HG03039 (cell line): Measurements from ENCODE around the gene DNAJB1.
"Not testable (repeated sequence)": the region's sequence is repeated elsewhere in the genome, so short reads cannot be mapped to it uniquely, and the experiment has no call there.

ENCODE experiments used
- ATAC-seq: cut with Tn5 transposase; IDR thresholded peaks from one replicate; pipeline ENCODE4 v1.9.1; 2021; ENCODE audit warnings: mild to moderate bottlenecking, moderate library complexity; ENCODE audit not compliant: unreplicated experiment

Gene DNAJB1

GRCh38 chr19:14525729-14526128, 7.5 kb upstream of the DNAJB1 start:
- ATAC-seq = no peak

GRCh38 chr19:14520543-14520942, 2.3 kb upstream of the DNAJB1 start:
- no peak for ATAC-seq

GRCh38 chr19:14519860-14520407, 1.7 kb upstream of the DNAJB1 start:
- ATAC-seq = no peak

GRCh38 chr19:14519245-14519859, 1.2 kb upstream of the DNAJB1 start:
- ATAC-seq = no peak

GRCh38 chr19:14517446-14517839, 754 bp downstream of the DNAJB1 start:
- ATAC-seq = no peak

GRCh38 chr19:14516746-14517438, 1.3 kb downstream of the DNAJB1 start:
- ATAC-seq = no peak

GRCh38 chr19:14516048-14516534, 2.1 kb downstream of the DNAJB1 start:
- ATAC-seq = no peak

GRCh38 chr19:14515501-14516047, 2.6 kb downstream of the DNAJB1 start:
- ATAC-seq = no peak

DNA sequence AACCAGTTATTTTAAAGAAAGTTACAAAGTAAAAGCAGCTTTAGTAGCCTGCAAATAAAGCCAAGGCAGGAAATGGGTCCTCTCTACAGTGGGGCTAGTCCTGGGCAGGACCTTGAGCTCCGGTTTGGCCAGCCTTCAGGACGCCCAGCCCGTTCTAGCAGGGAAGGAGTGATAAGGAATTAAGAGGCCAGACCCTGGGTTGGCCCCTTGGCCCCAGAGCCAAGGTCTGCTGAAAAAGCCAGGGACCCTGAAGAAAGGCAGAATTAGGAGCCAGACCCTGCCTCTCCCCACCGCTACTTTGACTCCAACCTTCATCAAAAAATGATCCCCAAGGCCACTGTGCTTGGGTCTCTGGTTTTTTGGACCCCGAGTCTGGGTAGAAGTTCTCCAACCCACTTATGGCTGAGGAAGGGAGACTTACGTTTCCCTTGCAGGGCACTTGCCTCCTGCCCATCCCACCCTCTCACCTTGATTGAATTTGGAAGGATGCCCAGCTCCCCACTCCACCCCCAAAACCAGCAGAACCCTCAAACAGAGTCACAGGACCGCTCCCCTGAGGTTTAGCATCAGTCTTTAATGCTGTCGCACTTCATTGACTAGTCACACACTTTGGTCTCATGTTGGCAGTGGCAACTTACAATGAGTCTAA, 3.9 kb downstream of the DNAJB1 start:
- ATAC-seq = no peak

DNA sequence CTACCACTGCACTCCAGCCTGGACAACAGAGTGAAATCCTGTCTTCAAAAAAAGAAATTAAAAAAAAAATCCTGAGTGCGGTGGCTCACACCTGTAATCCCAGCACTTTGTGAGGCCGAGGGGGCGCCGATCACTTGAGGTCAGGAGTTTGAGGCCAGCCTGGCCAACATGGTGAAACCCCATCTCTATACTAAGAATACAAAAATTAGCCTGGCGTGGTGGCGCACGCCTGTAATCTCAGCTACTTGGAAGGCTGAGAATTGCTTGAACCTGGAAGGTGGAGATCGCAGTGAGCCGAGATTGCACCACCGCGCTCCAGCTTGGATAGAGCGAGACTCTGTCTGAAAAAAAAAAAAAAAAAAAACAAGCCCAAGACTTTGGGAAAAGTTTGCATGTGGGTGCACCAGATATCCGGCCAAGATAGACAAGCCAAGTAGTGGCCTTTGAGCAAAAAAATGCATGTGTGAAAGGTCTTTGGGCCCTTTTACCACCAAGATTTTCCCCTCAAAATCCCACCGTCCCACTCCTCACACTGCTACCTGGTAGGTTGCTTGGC, 5.7 kb downstream of the DNAJB1 start:
- ATAC-seq = no peak

DNA sequence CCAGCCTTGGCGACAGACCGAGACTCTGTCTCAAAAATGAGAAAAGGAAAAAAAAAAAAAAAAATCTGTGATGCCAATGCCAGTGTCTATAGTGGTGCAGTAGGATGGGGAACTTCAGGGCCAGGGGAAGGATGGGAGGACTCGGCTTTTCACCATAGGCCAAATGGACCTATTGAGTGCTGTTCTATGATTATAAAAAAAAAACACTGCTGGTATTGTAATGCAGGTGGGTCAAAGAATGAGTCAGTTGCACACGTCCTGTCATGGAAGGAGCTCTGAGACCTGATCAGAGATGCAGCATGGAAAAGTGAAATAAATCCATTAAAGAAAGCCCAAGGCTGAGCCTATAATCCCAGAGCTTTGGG, 7.0 kb downstream of the DNAJB1 start:
- no peak for ATAC-seq

GRCh38 chr19:14510311-14511228, 7.6 kb downstream of the DNAJB1 start:
- no peak for ATAC-seq

DNA sequence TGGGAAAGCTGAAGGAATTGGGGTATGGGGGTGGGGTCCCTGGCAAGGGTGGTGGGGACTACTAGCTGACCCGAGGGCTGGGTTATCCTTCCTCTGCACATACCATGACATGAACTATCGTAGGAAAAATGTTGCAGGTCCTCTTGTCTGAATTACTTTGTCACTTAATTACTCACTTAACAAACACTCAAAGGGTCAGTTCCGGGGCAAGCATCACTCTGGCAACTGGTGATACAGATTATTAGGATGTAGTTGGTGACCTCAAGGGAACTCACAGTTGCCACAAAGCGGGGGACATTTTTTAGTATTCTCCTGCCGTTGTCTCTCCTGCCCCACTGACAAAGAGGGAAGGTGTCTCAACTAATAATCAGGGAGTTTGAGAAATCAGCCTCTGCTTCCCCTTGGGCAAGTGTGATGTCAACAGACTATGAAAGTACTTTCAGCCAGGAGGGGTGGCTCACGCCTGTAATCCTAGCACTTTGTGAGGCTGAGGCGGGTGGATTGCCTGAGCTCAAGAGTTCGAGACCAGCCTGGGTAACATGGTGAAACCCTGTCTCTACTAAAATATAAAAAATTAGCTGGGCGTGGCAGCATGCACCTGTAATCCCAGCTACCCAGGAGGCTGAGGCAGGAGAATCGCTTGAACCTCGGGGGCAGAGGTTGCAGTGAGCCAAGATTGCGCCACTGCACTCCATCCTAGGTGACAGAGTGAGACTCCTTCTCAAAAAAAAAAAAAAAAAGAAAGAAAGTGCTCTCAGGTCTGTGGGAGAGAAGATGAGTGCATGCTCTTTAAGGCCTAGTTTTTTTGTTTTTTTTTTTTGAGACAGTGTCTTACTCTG, 10.3 kb downstream of the DNAJB1 start:
- no peak for ATAC-seq

- ATAC-seq = no peak
Measured at GRCh38 chr19:14505488-14506239, 12.5 kb downstream of the DNAJB1 start.

DNA sequence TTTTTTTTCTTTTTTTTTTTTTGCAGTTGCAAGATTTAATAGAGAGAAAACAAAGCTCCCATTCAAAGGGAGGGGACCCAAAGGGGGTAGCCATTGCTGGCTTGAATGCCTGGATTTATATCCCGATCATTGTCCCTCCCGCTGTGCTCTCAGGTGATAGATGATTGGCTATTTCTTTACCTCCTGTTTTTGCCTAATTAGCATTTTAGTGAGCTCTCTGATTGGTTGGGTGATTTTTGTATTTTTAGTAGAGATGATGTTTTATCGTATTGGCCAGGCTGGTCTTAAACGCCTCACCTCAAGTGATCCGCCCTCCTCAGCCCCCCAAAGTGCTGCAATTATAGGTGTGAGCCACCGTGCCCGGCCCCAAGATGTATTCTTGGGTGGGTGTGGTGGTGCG, 13.6 kb downstream of the DNAJB1 start:
- ATAC-seq = not testable (repeated sequence)

DNA sequence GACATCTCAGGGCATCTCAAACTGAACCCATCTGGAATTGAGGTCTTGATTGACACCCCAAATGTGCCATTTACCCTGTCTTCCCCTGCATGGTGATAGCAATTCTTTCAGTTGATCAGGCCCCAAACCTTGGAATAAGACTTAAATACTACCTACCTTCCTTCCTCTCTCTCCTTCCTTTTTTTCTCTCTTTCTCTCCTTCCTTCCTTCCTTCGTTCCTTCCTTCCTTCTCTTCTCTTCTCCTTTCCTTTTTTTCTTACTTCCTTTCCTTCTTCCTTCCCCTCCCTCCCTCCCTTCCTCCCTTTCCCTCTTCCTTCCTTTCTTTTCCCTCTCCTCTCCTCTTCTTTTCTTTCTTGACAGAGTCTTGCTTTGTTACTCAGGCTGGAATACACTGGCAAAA, 14.9 kb downstream of the DNAJB1 start:
- ATAC-seq = no peak

DNA sequence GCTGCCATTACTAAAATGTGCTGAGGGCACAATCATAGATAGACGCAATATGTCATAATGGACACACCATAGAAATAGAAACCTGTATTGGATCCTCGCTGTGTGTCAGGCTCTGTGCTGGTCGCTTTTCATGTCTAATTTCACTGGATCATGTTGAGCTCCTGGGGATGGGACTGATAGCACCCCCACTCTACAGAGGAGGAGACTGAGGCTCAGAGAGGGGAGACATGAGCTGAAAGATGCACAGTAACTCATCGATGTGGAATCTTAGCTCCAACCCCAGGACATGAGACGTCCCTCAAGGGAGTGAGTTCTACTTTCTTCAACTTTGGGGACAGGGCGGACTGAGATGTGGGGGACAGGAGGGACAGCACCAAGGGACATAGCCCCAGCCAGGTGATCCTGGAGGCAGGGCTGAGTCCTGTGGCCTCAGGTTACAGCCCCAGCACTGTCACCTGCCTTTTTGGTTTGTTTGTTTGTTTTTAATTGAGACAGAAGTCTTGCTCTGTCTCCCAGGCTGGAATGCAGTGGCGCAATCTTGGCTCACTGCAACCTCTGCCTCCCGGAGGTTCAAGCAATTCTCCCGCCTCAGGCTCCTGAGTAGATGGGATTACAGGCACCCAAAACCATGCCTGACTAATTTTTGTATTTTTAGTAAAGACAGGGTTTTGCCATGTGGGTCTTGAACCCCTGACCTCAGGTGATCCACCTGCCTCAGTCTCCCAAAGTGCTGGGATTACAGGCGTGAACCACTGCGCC, 15.7 kb downstream of the DNAJB1 start:
- no peak for ATAC-seq
